Heart right ventricle (tissue), 16 donors: ENCODE results near the gene ADAT3. TPM values are rescaled to one million over a fixed set of nuclear protein-coding genes. Genes with fewer than 3 reads are reported as not detected.

Experiments
- ATAC-seq, 8 donors: fragments of 200-7000 bp; cut with Tn5 transposase; one replicate each; pipeline ENCODE4 v1.9.1; 2020; ENCODE audit warnings: mild to moderate bottlenecking in 8 of 8, moderate library complexity in 8 of 8, moderate number of reproducible peaks in 1 of 8
- DNase-seq, 2 donors: peaks; one replicate each; pipeline ENCODE4 v3.0.0-alpha.2; 2020
- H3K27ac ChIP-seq, 10 donors: fragments of 200-600 bp; sonication (generic) in 2 of 10; one replicate each; pipeline versions ENCODE4 v1.5.0 to v1.8.0; 2020 to 2022; ENCODE audit warnings: mild to moderate bottlenecking in 3 of 10
- H3K27me3 ChIP-seq, 7 donors: fragments of 200-600 bp; one replicate each; pipeline ENCODE4 v1.8.0; 2021 to 2022; ENCODE audit warnings: mild to moderate bottlenecking in 2 of 7
- H3K36me3 ChIP-seq, 9 donors: fragments of 200-600 bp; sonication (generic) in 1 of 9; one replicate each; pipeline versions ENCODE4 v1.5.0 to v1.8.0; 2020 to 2022; ENCODE audit warnings: mild to moderate bottlenecking in 2 of 9
- H3K4me1 ChIP-seq, 9 donors: fragments of 200-600 bp; sonication (generic) in 1 of 9; one replicate each; pipeline versions ENCODE4 v1.5.0 to v1.8.0; 2020 to 2022; ENCODE audit warnings: mild to moderate bottlenecking in 4 of 9
- H3K4me3 ChIP-seq, 10 donors: fragments of 200-600 bp; sonication (generic) in 2 of 10; one replicate each; pipeline versions ENCODE4 v1.5.0 to v1.8.0; 2020 to 2022; ENCODE audit warnings: mild to moderate bottlenecking in 7 of 10, moderate library complexity in 2 of 10
- H3K9me3 ChIP-seq, 11 donors: fragments of 200-600 bp in 10 of 11; sonication (generic) in 2 of 11; one replicate each; pipeline versions ENCODE4 v1.5.0 to v1.8.0; 2013 to 2022; ENCODE audit warnings: mild to moderate bottlenecking in 2 of 11, control low read depth in 1 of 11, moderate library complexity in 1 of 11
- WGBS, 2 donors: extraction: QIAGEN DNeasy Blood & Tissue Kit; methylation state at CpG; one replicate each; pipeline ENCODE4 v1.1.7; 2013; ENCODE audit warnings: inconsistent platforms in 1 of 2; 5-methylcytosine and 5-hydroxymethylcytosine counted together
- intact Hi-C, 10 donors: fragments of 100-400 bp; cut with DNase I; formaldehyde crosslinking; loops; one replicate each; pipeline versions ENCODE4 v1.11.1 to v1.14.2; 2022
- polyA plus RNA-seq, 2 donors: library from polyadenylated mRNA; stranded (reverse); fragments of 200-250 nt; gene quantifications; one replicate each; pipeline ENCODE4 v1.2.3, GENCODE V29; 2013
- total RNA-seq, 10 donors: library from RNA; stranded (reverse); fragmentation: NEBNext Ultra II Directional in 3 of 10; extraction: Animal tissue kit (Norgen Biotek cat#: 25700) in 3 of 10; gene quantifications; one replicate each; pipeline versions ENCODE4 v1.2.1 to v1.2.4, GENCODE V29; 2021 to 2023
- TF ChIP-seq, protein P1 (sequence below), 9 donors: fragments of 200-600 bp; sonication (generic) in 2 of 9; IDR thresholded peaks; one replicate each; pipeline versions ENCODE4 v1.5.0 to v1.8.0; 2021 to 2022; ENCODE audit warnings: antibody characterized with exemption in 9 of 9, mild to moderate bottlenecking in 5 of 9, moderate library complexity in 1 of 9
- donor health status: Arrhythmogenic right ventricular cardiomyopathy.
- donor health status: ischemic (EF 13 %, LVEDD 7.1; RV severe dilation, severe dysfunction).
- donor health status: healthy with polysubstance abuse.
- donor health status: DM: no; HTN: yes; CAD: no.
- donor health status: DM: no; HTN: no; CAD: no.
- donor health status: ischemic (EF 25% LVEDD 6.9; RV normal size, moderate dysfunction).
- donor health status: ischemic (EF 25% LVEDD 5.7; RV mildly dilated, moderate dysfunction).
- donor health status: healthy.
- donor health status: DM: yes; HTN: yes; CAD: no.
- donor health status: Ischemic cardiomyopathy.
- donor health status: ischemic (EF 35%, LVEDD 5.7; RV mildly dilated, moderate dysfunction).
- donor health status: nonischemic (EF 11% LVEDD 7.7; RV severe dilation, severe dysfunction).
- donor health status: DM: yes; HTN: yes; CAD: no.
- donor health status: PGD.
- donor health status: ischemic (EF 29% LVEDD 5.4; RV normal size, mild dysfunction).
- donor health status: nonischemic (EF 23%, LVEDD 6.1; RV moderate dilation, normal function).

The ADAT3 gene
- total and polyA plus RNA-seq, 12 donors, result 0.94 to 4.3 (median 1.6) TPM

- no peaks in the 10 kb centered on the region for H3K36me3 ChIP-seq
- H3K4me3 ChIP-seq, result no peak overlapping the region
- DNase-seq (no peak), ATAC-seq (no peak)
- no peaks in the 10 kb centered on the region for H3K27me3 ChIP-seq
- 79 to 80% methylated on average over 3 of the region's 3 CpGs for WGBS, 2 donors
- H3K9me3 ChIP-seq, result peaks cover 0 to 9% (median 0%) of the 10 kb centered on the region in 11 donors
- intact Hi-C loops, result loop anchor here in 3 of 10 donors (5.0 to 10.0 kb wide), 3 partner anchors 69 to 1568 kb away; partner anchors contain the start of genes BTBD2 (in 1 of the 3), DOHH (in 1 of the 3) and FZR1 (in 1 of the 3)
- H3K4me1 ChIP-seq, result peaks cover 0 to 25% (median 19%) of the 10 kb centered on the region in 9 donors
- H3K27ac ChIP-seq, result peak overlapping the region in 1 of 10 donors; percentile 59
- TF ChIP-seq, protein P1, sequence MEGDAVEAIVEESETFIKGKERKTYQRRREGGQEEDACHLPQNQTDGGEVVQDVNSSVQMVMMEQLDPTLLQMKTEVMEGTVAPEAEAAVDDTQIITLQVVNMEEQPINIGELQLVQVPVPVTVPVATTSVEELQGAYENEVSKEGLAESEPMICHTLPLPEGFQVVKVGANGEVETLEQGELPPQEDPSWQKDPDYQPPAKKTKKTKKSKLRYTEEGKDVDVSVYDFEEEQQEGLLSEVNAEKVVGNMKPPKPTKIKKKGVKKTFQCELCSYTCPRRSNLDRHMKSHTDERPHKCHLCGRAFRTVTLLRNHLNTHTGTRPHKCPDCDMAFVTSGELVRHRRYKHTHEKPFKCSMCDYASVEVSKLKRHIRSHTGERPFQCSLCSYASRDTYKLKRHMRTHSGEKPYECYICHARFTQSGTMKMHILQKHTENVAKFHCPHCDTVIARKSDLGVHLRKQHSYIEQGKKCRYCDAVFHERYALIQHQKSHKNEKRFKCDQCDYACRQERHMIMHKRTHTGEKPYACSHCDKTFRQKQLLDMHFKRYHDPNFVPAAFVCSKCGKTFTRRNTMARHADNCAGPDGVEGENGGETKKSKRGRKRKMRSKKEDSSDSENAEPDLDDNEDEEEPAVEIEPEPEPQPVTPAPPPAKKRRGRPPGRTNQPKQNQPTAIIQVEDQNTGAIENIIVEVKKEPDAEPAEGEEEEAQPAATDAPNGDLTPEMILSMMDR (IDR thresholded peaks at IDR 0.05), result no peak
Observed at GRCh38 chr19:1936430-1936829, 31.2 kb downstream of the ADAT3 start.

DNA sequence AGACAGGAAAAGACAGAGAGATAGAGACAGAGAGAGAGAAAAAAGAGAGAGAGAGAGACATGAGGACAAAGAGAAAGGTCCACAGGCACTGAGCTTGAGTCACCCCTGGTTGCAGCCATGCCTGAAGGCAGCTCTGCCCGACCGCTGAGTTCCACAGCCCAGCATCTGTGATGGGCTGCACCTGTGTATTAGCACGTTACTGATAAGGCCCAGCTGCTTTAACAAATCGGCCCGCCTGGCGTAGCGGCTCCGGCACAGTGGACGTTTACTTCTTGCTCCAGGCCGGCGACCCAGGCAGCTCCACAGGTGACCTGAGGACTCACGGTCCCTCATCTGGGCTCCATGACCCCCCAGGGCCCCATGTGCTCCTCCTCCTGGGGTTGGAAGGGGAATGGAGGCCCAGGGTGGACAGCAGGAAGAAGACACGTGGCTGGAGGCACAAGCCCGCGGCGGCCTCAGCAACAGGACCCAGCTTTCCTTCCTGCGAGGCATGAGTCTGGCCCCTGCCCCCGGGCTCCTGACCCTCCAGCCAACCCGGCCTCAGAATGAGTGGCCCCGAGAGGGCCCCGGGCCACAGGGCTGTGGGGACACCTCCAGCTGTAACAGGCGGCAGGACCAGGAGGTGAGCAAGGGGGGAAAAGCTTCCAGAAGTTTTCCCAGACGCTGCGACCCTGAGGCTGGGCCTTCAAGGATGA, 31.9 kb downstream of the ADAT3 start:
- intact Hi-C loops, result loop anchor here in 3 of 10 donors (5.0 to 10.0 kb wide), 3 partner anchors 70 to 1568 kb away; partner anchors contain the start of genes BTBD2 (in 1 of the 3), DOHH (in 1 of the 3) and FZR1 (in 1 of the 3)
- Histone ChIP-seq H3K27me3 (no peaks in the 10 kb centered on the region), H3K9me3 (peaks cover 0 to 9% (median 0%) of the 10 kb centered on the region in 11 donors), H3K4me3 (no peak overlapping the region), H3K36me3 (no peaks in the 10 kb centered on the region), H3K27ac (no peak overlapping the region), H3K4me1 (peaks cover 0 to 28% (median 19%) of the 10 kb centered on the region in 9 donors)
- WGBS, 2 donors, result 89% methylated on average over 24 of the region's 24 CpGs
- no peak for DNase-seq
- no peak for ATAC-seq
- TF ChIP-seq, protein P1 (IDR thresholded peaks at IDR 0.05), result no peak

- ATAC-seq, result no peak
Observed at GRCh38 chr19:1938071-1938470, 32.9 kb downstream of the ADAT3 start.

More at GRCh38 chr19:1938071-1938470, 32.9 kb downstream of the ADAT3 start:
- Histone ChIP-seq H3K9me3 (peaks cover 0 to 9% (median 0%) of the 10 kb centered on the region in 11 donors), H3K36me3 (no peaks in the 10 kb centered on the region), H3K4me1 (peaks cover 6 to 38% (median 28%) of the 10 kb centered on the region in 9 donors), H3K27ac (no peak overlapping the region), H3K4me3 (no peak overlapping the region), H3K27me3 (no peaks in the 10 kb centered on the region)
- intact Hi-C loops, result loop anchor here in 3 of 10 donors (5.0 to 10.0 kb wide), 3 partner anchors 71 to 1567 kb away; partner anchors contain the start of genes BTBD2 (in 1 of the 3), DOHH (in 1 of the 3) and FZR1 (in 1 of the 3)
- WGBS, 2 donors, result 82 to 84% methylated on average over 7 of the region's 7 CpGs
- no peak for DNase-seq
- TF ChIP-seq, protein P1 (IDR thresholded peaks at IDR 0.05), result no peak
